Stimulated activated CD4-positive, alpha-beta T cell treated with anti-CD3 and anti-CD28 coated beads, Interleukin-12 subunit alpha, Interleukin-12 subunit beta, amount 100 ng/mL, for 4 hours (primary cell): ENCODE measurements around the gene CEP112.
A peak's percentile ranks its signal among the peaks of the same experiment; 100 is the strongest.

Experiments used
- DNase-seq: peaks from one replicate; pipeline ENCODE4 v3.0.0-alpha.2; 2020

Gene CEP112

DNA sequence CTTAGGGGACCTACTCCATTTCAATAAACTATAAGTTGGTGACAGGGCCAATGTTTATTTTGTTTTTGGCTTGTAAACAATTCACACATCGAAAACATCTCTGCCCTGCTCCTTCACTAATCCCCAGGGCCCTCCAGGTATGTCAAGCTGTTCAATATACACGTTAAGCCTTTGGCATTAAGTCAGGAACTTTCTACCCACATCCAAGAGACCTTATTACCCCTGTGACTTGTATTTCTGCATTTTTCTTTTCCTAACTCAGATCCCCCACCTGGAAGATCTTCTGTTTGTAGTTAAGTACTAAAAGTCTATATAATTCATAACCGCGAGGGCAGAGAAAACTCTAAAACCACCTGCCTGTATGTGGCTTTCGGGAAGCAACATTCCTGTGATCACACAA, 523.7 kb downstream of the CEP112 start:
- DNase-seq = no peak

DNA sequence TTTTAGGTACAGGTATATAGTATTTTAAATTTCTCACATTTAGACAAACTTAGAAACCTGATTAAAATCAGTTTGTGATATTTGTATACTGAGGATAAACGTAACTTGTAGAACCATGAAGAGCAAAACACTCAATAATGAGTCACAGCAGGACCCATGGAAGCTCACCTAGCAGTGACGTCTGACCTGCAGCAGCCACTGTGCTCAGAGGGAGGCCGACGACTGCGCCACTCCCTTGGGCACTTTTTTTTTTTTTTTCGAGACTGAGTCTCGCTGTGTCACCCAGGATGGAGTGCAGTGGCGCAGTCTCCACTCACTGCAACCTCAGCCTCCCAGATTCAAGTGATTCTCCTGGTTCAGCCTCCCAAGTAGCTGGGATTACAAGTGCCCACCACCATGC, 524.3 kb downstream of the CEP112 start:
- no peak for DNase-seq

DNA sequence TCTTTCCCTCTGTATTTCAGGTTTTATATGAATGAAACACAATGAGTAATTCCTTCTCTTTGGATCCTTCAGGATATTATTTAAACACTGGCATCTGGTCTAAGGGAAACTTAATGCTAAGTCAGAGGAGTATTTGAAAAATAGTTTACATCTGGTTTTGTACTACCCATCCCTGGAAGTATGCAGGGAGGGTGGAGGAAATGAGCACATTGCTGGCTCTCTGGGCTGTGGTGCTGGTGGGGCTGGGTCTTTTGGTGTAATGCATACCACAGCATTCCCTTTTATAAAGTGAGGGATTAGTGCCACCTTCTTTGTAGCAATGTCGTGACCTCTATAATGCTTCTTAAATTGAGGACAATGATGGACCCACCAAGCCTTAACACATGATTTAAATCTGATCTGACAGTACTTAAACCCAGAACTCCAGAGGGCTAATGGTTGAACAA, 525.0 kb downstream of the CEP112 start:
- no peak for DNase-seq

DNA sequence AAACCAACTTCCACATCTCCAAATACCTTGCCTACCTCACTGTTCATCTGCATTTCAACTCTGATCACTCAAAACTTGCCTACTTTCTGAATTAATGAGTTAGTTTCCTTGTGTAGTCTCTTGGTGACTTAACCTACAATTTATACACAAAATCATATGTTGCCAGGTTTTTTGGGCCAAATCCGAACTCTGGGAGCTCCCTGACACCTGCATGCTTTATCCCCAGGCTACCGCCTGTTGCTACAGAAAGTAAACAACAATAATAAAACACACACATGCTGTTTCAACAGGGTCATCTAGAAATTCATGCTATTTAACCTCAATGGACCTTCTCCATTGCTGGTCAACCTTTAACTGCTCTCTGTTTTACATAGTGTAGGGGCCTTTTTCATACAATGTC, 526.0 kb downstream of the CEP112 start:
- DNase-seq = no peak

DNA sequence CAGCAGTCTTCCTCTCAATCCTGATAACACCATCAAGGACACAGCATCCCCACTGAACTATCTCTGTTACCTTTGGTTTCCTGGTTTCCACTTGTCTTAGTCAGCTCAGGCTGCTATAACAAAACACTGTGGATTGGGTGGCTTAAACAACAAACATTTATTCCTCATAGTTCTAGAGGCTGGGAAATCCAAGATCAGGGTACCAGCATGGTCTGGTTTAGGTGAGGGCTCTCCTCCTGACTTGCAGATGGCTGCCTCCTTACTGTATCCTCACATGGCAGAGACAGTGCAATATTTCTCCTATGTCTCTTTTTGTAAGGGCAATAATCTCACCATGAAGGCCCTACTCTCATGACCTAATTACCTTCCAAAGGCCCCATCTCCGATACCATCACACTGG, 527.2 kb downstream of the CEP112 start:
- DNase-seq = no peak

DNA sequence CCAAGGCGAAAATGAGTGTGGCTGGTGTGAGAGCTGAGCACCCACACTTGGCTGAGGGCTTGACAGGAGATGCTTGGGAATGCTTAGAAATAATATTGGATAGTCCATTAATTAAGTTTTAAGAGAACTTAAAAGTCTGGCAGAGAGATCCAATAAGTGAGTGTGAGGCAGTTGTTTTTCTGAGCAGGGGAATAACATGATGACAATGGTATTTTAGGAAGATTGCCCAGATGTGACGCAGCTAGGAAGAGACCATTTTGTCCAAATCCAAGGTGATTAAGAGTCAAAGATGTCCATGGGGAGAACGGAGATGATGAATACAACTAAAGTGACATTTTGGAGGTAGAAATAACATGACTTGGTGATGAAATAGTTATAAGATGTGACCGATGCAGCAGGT, 527.7 kb downstream of the CEP112 start:
- no peak for DNase-seq

DNA sequence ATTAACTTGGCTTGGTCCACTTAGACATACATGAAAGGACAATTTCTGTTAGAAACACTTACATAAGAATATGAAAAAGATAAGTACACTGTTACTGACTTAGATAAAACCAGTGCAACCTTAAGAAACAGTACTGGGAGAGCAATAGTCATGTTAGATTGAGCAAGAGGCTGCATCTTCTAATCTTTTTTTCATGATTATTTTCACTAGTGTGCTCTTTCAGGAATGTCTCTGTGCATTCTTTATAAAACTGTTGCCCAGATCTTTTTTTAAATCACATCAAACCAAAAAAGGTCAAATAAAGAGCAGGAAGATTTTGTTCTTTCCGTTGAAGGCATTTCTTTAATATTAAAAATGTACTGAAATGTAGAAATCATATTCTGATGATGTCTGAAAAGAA, 529.7 kb downstream of the CEP112 start:
- DNase-seq = no peak

DNA sequence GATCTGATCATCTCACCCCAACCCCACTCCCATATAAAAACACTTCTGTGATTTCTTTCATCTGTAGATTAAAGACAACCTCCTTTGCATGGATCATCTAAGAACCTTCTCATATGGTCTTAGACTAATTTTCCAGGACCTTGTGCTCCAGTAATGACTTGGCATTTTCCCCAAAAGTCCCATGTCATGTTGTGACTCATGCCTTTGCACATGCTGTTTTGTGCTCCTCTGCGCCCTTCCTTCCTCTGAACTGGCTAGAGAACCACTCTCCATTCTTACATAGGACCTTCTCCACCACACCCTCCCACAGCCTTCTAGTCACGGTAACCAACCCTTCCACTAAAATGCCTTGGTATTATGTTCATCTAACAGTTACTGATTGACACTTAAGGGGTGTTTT, 531.0 kb downstream of the CEP112 start:
- DNase-seq = no peak

DNA sequence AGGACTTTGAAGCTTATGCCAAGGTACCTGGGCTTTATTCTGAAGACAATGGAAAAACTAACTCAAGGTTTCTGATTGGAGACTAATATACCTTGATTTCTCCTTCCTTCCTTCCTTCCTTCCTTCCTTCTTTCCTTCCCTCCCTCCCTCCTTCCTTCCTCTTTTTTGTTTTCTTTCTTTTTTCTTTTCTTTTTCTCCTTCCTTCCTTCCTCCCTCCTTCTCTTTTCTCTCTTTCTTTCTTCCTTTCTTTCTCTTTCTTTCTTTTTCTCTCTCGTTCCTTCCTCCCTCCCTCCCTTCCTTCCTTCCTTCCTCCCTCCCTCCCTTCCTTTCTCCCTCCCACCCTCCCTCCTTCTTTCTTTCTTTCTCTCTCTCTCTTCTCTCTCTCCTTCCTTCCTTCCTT, 531.9 kb downstream of the CEP112 start:
- DNase-seq = no peak

DNA sequence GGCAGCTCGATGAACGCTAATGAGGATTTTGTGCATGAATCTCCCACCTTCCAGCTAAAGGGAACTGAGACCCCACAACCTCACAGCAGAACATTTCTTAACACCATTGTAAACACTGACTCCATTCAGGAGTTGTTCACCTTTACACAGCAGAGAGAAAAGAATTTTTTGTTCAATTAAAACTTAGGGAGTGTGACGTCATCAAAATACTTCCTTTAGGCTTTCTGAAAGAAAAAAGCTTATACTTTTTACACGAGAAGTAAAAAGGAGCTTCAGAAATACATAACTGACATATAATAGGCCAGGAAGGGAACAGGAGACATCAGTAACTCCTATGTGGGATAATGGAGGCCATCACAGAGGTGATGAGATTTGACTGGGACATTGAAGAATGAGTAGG, 532.4 kb downstream of the CEP112 start:
- DNase-seq = no peak

DNA sequence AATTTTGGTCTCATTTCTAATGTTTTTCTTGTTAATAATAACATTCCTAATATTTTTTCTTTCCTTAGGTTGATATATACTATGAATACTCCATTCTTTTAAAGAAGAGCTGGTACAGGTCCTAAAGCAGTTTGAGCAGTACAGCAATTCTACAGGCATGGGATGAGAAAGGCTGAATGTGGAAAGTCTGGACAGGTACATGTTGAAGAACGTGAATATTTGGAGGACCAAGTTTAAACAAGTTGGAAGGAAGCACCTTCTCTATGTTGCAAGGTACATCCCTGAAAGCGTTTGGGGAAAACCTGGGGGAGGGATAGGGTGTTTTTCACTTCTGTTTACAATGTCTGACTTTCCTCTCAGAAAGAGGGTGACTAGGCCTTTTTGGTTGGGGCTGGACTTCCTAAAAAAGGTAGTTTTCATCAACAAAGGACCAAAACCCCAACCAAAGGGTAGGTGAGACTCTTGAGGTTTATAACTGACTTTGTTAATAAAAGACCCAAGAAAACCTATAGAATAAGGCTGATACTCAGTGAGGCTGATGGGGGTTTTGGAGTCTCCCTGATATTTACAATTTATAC, 534.6 kb downstream of the CEP112 start:
- DNase-seq = no peak

DNA sequence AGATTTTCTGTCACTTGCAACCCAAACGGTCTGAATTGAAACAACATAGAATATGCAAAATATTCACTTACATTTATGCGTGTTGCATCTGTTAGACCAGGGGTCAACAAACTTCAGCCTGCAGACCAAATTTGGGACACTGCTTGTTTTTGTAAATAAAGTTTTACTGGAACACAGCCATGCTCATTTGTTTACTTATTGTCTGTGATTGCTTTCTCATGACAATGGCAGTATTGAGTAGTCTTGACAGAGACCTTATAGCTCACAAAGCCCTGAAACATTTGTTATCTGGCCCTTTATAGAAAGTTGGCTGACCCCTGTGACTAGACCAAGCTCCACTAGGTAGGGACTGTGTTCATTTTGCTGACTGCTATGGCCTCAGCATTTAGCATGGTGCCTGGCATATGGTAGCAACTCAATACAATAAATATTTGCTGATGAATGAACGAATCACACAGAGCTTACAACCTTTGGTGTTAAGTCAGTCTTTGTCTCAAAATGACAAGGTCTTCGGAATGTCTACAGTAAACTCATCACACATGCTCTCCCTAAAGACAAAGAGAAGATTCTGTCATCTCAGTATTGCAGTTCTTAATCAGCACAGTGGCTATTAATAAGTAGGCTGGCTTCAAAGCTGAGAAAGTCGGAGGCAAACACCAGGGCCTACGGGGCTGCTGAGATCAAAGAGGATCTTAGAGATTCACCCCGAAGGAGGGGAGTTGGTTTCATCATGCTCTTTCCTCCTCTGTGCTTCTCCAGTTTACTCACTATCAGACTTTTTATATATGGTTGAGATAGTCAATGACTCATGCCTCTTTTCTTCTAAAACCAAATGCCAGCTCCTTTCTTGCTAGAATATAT, 535.3 kb downstream of the CEP112 start:
- peak; percentile 24 for DNase-seq

DNA sequence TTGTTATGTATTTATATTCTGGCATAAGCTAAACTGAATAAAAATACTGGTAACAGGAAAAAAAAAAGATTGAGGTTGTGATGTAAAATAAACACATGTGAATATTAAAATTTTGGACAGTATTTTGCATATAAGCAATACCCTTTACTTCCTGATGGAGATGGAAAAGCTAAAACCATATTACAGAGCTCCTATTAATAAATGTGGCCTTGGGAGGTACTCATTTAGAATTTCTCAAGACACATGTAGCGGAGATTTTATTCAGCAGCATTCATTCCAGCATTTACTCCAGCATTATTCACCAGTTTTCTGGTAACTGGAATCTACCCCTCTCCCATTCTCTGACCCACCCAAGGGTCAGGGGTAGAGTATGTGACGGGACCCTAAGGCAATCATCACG, 536.2 kb downstream of the CEP112 start:
- DNase-seq = no peak

DNA sequence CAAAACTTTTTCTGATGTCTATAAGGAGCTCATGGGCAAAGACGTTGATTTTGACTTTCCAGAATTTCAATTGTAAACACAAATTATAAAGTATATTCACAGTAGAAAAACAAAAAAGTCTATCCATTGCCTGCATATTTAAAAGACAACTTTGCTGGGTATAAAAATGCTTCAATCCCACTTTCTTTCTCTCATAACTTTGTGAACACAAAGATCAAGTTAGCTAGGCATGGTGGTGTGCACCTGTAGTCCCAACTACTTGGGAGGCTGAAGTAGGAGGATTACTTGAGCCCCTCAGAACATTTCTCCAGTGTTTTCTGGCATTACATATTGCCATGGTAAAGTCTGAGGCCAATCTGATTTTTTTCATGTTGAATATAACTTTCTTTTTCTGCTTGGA, 547.4 kb downstream of the CEP112 start:
- DNase-seq = no peak

DNA sequence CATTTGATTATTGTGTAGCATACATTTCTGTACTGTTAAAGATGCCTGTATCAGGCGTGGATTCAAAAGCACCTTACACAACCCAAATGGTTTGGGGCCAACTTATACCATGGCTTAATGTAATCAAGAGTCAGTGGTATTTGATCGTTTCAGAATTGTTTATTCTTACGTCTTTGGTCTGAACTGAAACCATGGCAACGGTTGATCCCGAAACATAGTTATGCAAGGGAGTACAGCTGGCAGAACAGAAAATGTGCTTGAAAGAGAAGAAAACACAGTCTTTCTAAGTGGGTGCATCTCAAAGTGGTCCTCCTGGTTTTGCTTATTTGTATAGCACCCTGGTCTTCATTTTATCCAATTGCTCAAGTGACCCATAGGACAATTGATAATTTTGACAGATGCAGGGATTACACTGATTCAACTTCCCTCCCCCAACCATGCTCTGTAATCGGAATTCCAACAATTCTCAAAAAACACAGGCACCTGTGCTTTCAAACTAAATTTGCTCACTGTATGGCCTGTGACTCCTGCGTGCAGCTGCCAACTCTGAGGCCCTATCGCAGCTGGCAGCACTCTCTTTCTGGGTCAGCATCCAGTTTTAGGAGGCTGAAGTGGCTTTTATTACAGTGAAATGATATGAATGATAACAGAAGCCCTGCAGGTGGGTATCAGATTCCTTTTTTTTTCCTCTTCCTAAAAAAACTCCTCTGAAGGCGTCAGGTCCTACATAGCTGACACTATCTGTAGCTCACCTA, 553.5 kb downstream of the CEP112 start:
- no peak for DNase-seq

DNA sequence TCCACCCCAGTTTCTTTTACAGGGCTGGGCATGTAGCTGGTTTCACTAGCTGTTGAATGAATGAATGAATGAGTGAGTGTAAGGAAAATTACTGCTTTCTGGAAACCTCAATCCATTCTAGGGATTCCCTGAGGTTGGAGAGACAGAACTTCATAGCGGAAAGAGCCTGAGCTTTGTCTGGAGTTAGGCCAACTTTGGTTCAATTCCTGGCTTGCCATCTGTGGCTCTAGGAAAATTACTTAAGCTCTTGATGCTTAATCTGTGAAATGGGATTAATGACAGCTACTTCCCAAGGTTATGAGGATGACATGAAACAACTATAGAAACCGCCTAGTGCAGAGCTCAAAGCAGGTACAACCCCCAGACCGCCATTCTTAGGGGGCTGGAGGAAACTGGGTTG, 554.1 kb downstream of the CEP112 start:
- DNase-seq = no peak

DNA sequence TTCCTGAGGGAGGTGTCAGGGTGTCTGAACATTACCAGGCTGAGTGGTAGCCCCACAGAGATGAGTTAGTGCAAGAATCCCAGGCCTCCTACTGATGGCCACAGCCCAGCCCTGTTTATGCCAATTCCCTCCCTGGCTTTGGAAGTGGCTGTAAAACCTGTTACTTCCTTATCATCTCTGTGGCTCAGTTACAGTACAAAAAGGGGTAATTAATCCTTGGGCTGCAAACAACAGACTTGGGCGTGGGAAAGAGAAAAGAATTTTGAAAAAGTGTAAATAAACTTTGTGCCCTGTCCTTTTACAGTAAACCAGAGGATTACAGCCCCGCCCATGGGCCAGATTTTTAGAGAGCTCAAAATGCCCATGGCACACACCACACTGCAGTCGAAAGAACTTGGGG, 557.4 kb downstream of the CEP112 start:
- no peak for DNase-seq

DNA sequence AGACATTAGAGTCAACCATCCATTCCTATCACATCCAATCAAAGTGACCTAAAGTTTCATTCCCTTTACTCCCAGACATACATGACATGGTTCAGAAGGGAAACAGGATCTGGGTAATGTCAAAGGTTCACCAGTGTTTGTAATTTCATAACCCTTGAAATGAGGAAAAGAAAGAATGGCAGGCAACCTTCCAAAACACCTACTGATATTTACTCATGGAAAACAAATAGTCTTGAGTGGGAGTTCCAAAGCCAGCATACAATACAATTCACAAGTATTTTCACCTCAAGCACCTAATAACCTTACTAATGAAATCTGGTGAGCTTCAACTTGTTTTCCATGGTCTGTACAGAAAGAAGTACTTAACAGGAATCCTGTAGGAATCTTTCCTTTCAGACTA, 557.9 kb downstream of the CEP112 start:
- DNase-seq = no peak

DNA sequence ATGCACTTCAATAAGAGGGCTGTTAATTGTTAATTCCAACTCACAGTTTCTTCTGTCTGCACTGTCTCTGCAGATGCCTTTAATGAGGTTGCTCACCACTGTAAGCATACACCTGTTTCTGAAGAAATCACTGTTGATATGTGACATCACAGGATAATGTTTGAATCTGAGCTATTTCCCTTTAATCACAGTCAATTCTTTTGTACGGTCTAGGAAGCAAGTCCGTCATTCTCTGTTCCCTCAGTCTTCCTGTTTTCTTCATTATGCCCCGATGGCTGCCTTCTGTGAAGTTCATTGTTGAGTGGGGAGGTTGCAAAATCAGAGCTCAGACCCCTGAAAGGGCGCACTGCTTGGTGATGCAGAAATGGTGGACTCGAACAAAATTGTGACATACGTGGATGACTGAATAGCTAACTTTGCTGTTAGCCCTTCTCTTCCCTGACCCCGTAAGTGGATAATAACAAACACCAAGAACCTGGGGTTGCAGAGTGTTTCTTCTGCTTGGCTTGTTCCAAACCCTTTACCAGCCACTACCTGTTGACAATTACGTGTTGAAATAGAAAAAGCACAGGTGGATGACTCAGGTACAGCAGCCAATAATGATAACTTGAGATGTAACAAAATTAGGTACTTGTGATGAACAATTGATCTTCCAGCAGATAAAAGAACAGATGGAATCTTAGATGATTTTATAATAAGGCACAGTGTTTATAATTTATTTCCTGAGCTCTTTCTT, 558.6 kb downstream of the CEP112 start:
- DNase-seq = no peak

DNA sequence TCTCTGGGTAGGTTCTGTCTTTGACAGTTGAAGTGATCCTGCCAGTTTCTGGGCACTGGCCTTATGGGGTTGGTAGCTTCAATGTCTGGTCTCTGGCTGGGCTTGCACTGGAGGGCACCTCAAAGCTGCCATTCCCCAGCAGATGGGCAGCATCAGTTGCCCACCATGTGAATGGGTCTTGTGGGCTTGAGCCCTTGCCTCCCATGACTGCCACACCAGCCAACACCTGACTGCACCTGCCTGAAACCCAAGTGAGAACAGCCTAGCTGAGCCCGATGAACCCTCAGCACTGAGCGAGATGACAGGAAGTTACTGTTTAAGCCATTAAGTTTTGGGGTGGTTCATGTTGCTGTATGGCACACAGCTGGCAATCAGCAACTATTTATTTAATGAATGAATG, 561.4 kb downstream of the CEP112 start:
- DNase-seq = no peak

DNA sequence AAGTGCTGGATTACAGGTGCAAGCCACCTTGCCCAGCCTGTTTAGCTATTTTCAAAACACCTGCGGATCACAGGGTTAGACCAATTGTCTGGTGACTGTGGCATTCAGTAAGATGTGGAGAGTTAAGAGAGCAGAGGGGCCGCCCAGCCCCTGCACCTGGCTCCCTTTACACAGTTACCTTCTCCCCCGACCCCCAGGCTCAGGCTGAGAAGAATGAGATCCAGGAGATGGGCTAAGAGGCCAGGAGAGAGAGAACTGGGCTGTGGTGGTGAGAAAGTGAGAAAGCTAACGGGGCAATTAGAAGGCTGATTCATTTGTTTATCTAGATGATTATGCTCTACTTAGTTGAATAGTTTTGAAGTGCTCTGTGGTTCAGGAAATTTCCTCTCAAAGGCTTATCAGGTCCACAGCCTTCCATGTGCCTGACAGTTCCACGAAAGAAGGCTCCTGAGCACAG, 562.7 kb downstream of the CEP112 start:
- no peak for DNase-seq

DNA sequence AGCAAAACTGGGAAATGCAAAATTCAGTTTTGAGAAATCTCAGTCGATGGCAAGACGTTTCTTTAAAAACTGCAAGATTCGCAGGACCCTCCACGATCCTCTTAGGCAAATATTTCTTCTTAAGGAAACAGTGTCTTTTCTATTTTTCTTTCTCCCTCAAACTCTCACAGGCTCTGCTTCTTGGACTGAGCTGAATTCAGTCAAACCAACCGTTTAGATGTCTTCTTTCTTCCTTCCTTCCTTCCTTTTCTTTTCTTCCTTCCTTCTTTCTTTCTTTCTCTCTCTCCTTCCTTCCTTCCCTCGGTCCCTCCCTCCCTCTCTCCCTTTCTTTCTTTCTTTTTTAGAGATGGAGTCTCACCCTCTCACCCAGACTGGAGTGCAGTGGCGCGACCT, 563.3 kb downstream of the CEP112 start:
- no peak for DNase-seq
